Omental fat pad (tissue), 4 donors: Measurements from ENCODE around the gene OR10V1. TPM values are rescaled to one million over a fixed set of nuclear protein-coding genes. Genes with fewer than 3 reads are reported as not detected.

Experiments
- ATAC-seq: fragments of 150-250 bp; one replicate; pipeline ENCODE4 v1.9.1; 2016; ENCODE audit warnings: mild to moderate bottlenecking, moderate library complexity; ENCODE audit not compliant: low FRiP score
- DNase-seq: peaks from one replicate; pipeline ENCODE4 v3.0.0-alpha.2; 2019; ENCODE audit warnings: low spot score
- CTCF ChIP-seq, 3 donors: fragments of 450-650 bp; IDR thresholded peaks; one replicate each; pipeline ENCODE4 v1.5.1; 2016 to 2017; ENCODE audit warnings: antibody characterized with exemption in 3 of 3, mild to moderate bottlenecking in 3 of 3, moderate library complexity in 2 of 3
- total RNA-seq, 4 donors: library from RNA; depleted of rRNA; stranded (reverse); fragments of >200 nt; gene quantifications; one replicate each; pipeline ENCODE4 v1.1.0, GENCODE V29; 2016

OR10V1 gene
- total RNA-seq, 4 donors from 2014 or later = not detected

GRCh38 chr11:59755701-59756557, 42.3 kb upstream of the OR10V1 start:
- ATAC-seq (peak; percentile 84), DNase-seq (peak; percentile 78)
- no peak for TF ChIP-seq CTCF (IDR thresholded peaks at IDR 0.05)

GRCh38 chr11:59754859-59755700, 41.4 kb upstream of the OR10V1 start, which contains the start of gene STX3:
Gene STX3 (plus strand): TSS chr11:59755376. CDS start chr11:59755606, 230 bp downstream.
- DNase-seq (no peak), ATAC-seq (peak; percentile 80)
- TF ChIP-seq CTCF (IDR thresholded peaks at IDR 0.05) = no peak

DNA sequence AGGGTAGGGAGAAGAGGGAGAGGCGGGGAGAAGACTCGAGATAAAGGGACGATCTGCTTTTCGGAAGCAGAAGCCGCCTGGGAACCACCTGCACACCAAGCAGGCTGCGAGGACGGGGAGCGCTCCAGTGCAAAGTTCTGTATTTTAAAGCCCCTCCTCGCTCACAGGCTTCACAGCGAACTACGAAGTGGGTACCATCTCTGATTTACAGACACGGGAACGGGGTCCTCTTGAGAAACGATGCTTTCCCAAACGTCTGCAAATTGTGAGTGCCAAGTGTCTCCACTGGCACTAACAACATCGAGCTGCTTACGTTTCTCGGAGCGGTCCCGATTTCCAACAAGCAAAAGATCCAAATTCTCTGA, 40.8 kb upstream of the OR10V1 start:
- no peak for TF ChIP-seq CTCF (IDR thresholded peaks at IDR 0.05)
- ATAC-seq (no peak), DNase-seq (no peak)

- ATAC-seq (peak; percentile 69), DNase-seq (peak; percentile 81)
- TF ChIP-seq CTCF (IDR thresholded peaks at IDR 0.05) = peak in 2 of 3 donors; percentile 28 to 52
Observed at GRCh38 chr11:59753650-59754493, 40.2 kb upstream of the OR10V1 start.

GRCh38 chr11:59746111-59746510, 32.5 kb upstream of the OR10V1 start:
- no peak for ATAC-seq
- no peak for TF ChIP-seq CTCF (IDR thresholded peaks at IDR 0.05)
- no peak for DNase-seq

- ATAC-seq = no peak
- DNase-seq = no peak
- no peak for TF ChIP-seq CTCF (IDR thresholded peaks at IDR 0.05)
Observed at GRCh38 chr11:59730896-59731565, 17.4 kb upstream of the OR10V1 start.
